Measurements from ENCODE around the gene NEK6.

The NEK6 gene

DNA sequence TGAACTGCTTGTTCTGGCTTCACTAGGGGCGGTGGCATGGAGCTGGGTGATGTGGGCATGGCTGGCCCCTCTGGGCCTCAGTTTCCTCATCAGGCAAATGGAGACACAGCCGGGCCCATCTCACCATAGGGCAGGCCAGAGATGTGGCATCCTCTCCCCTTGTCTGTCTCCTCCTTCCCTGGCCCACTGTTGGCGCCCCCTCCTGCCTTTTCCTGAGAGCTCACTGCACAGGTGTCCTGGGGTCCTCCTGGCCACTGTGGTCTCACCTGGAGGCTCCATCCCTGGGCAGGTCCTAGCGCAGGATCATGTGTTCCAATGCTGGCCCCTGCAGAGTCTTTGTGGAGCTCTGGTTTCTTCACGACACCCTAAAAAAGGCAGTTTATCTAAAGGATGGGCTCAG is 53.5 kb downstream of the NEK6 start:
- TF ChIP-seq, protein P1, sequence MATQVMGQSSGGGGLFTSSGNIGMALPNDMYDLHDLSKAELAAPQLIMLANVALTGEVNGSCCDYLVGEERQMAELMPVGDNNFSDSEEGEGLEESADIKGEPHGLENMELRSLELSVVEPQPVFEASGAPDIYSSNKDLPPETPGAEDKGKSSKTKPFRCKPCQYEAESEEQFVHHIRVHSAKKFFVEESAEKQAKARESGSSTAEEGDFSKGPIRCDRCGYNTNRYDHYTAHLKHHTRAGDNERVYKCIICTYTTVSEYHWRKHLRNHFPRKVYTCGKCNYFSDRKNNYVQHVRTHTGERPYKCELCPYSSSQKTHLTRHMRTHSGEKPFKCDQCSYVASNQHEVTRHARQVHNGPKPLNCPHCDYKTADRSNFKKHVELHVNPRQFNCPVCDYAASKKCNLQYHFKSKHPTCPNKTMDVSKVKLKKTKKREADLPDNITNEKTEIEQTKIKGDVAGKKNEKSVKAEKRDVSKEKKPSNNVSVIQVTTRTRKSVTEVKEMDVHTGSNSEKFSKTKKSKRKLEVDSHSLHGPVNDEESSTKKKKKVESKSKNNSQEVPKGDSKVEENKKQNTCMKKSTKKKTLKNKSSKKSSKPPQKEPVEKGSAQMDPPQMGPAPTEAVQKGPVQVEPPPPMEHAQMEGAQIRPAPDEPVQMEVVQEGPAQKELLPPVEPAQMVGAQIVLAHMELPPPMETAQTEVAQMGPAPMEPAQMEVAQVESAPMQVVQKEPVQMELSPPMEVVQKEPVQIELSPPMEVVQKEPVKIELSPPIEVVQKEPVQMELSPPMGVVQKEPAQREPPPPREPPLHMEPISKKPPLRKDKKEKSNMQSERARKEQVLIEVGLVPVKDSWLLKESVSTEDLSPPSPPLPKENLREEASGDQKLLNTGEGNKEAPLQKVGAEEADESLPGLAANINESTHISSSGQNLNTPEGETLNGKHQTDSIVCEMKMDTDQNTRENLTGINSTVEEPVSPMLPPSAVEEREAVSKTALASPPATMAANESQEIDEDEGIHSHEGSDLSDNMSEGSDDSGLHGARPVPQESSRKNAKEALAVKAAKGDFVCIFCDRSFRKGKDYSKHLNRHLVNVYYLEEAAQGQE (IDR thresholded peaks at IDR 0.05; ENCODE audit: low read depth), result no peak
- TF ChIP-seq CEBPB (IDR thresholded peaks at IDR 0.05) (no peak), TEAD4 (IDR thresholded peaks at IDR 0.05) (no peak), NFIC (IDR thresholded peaks at IDR 0.05) (no peak), TCF12 (IDR thresholded peaks at IDR 0.05; ENCODE audit: low read depth) (no peak), ZBTB7A (IDR thresholded peaks at IDR 0.05; ENCODE audit: low read depth) (no peak), FOXM1 (IDR thresholded peaks at IDR 0.05; ENCODE audit: borderline replicate concordance, low read depth) (no peak), YY1 (IDR thresholded peaks at IDR 0.05; ENCODE audit: low read depth) (no peak), RAD21 (IDR thresholded peaks at IDR 0.05; ENCODE audit: low read depth) (no peak; the same call in 1 of the 2 replicates), CREB1 (IDR thresholded peaks at IDR 0.05; ENCODE audit: low read depth) (no peak), EGR1 (IDR thresholded peaks at IDR 0.05) (no peak)
- TF ChIP-seq, protein P2, sequence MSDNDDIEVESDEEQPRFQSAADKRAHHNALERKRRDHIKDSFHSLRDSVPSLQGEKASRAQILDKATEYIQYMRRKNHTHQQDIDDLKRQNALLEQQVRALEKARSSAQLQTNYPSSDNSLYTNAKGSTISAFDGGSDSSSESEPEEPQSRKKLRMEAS (IDR thresholded peaks at IDR 0.05), result no peak
- TF ChIP-seq, protein P3, sequence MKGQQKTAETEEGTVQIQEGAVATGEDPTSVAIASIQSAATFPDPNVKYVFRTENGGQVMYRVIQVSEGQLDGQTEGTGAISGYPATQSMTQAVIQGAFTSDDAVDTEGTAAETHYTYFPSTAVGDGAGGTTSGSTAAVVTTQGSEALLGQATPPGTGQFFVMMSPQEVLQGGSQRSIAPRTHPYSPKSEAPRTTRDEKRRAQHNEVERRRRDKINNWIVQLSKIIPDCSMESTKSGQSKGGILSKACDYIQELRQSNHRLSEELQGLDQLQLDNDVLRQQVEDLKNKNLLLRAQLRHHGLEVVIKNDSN (IDR thresholded peaks at IDR 0.05), result no peak

DNA sequence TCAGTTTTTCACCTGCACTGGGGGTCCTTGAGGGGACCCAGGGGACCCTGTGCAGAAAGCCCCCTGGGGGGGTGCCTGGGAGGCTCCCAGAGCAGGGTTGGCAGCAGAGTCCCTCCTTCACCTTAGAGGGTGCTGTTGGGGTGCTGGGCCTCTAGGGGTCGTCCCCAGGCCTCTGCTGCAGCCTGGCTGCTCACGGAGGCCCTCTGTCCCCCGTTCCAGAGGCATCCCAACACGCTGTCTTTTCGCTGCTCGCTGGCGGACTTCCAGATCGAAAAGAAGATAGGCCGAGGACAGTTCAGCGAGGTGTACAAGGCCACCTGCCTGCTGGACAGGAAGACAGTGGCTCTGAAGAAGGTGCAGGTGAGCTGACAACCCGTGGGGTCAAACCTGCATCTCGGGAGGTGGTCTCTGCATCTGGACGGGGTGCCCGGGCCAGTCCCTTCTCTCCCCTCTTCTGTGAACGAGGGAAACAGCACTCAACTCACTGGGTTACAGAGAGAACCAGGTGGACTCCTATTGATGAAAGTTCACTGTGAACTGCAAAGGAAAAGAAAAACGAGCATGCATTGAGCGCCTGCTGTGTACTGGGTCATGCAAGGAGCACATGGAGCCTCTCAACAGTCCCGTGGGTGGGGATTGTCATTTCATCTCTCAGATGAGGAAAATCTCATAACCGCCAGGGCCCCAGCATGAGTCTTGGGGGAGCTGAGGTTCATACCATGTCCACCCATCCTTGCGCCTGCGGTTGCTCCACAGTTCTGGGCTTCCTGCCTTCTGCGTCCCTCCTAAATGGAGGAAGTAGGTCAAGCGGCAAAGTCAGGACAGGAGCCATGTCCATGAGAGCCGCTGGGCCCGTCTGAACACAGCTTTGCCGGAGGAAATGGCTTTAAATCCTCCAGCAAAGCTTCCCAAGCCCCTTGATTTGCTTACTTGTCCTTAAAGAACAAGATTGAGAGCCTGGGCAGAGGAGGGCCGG is 54.8 kb downstream of the NEK6 start:
- TF ChIP-seq TEAD4 (IDR thresholded peaks at IDR 0.05), result no peak
- TF ChIP-seq, protein P2 (IDR thresholded peaks at IDR 0.05), result no peak

DNA sequence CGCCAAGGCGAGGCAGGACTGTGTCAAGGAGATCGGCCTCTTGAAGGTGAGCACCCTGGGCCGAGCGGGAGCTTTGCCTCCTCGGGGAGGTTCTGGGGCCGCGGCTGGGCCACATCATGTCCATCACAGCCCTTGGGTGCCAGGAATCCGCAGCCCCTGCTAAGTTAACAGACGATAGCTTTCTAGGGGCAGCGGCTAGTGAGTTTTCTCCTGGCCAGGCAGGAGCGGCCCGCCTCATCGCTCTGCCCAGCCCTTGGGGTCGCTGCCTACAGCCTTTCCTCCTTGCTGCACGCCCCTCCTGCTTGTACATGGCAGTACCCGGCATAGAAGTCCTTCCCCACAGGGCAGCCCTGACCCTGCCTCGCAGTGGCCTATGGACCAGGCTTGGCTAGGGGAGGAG is 56.2 kb downstream of the NEK6 start:
- no peak for TF ChIP-seq TEAD4 (IDR thresholded peaks at IDR 0.05)
- TF ChIP-seq, protein P1 (IDR thresholded peaks at IDR 0.05; ENCODE audit: low read depth), result no peak

DNA sequence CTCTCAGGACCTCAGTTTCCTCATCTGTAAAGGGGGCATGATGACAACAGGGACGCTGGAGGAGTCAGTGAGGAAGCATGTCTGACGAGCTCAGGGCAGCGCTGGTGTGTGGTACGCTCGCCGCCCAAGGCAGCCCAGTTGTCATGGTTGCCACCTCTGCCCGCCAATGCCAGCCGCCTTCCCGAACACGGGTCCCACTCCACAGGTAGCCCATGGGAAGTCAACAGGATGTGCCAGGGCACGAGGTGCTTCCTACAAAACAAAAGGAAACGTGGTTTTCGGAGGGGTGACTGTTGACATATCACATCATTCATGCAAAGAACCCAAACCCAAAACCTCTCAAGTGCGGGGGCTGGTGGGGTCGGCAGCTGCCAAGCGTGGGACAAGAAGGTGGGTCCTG is 58.1 kb downstream of the NEK6 start:
- TF ChIP-seq CEBPB (IDR thresholded peaks at IDR 0.05), result no peak
- no peak for TF ChIP-seq TCF12 (IDR thresholded peaks at IDR 0.05; ENCODE audit: low read depth)
- TF ChIP-seq CREB1 (IDR thresholded peaks at IDR 0.05; ENCODE audit: low read depth), result no peak
- no peak for TF ChIP-seq RAD21 (IDR thresholded peaks at IDR 0.05; ENCODE audit: low read depth)
- TF ChIP-seq, protein P3 (IDR thresholded peaks at IDR 0.05), result no peak
- TF ChIP-seq NFIC (IDR thresholded peaks at IDR 0.05), result no peak
- no peak for TF ChIP-seq EP300 (IDR thresholded peaks at IDR 0.05; ENCODE audit: borderline replicate concordance)
- TF ChIP-seq, protein P2 (IDR thresholded peaks at IDR 0.05), result no peak
- TF ChIP-seq YY1 (IDR thresholded peaks at IDR 0.05; ENCODE audit: low read depth), result no peak

DNA sequence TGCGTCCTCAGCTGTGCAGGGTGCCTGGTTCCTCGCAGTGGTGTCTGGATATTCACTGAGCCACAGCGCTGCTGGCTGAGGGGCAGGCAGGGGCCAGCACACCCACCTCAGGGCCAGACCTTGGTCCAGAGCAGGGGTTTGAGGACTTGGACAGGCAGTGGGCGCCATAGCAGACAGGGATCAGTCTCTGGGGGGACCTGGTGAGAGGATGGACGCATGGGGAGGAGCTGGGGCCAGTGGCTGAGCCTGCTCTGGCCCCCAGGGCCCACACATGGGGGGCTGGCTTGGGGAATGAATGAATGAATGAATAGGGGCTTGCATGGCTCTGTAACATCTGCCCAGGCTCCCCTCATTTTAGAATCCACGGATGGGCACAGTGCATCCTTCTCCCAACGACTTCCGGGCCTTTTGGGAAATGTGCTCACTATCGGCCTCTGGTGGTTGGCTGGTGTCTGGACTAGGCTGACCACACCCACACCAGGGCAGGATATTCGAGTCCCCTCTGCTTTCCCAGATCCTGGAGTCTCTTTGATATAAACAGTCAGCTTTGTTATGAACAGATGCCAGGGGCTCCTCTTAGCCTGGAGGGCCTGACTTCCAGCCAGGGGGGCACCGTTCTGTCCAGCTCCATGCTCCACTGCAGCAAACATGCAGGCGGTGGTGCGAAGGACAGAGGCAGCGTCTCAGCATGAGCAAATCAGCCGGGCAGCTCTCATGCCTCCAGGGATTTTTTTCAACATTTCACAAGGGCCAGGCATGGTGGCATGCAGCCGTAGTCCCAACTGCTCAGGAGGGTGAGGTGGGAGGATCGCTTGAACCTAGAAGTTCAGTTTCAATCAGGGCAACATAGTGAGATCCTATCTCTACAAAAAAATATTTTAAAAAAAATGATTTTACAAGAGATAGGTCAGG is 62.6 kb downstream of the NEK6 start:
- TF ChIP-seq, protein P3 (IDR thresholded peaks at IDR 0.05), result no peak
- TF ChIP-seq TEAD4 (IDR thresholded peaks at IDR 0.05) (no peak), CREB1 (IDR thresholded peaks at IDR 0.05; ENCODE audit: low read depth) (no peak), RAD21 (IDR thresholded peaks at IDR 0.05; ENCODE audit: low read depth) (peak; percentile 75), FOXM1 (IDR thresholded peaks at IDR 0.05; ENCODE audit: borderline replicate concordance, low read depth) (no peak)
- TF ChIP-seq, protein P1 (IDR thresholded peaks at IDR 0.05; ENCODE audit: low read depth), result no peak

All from Ishikawa (cell line).